Lower leg skin (tissue), 3 donors: ENCODE measurements around the gene TPST2.

ENCODE experiments used
- CTCF ChIP-seq, 3 donors: fragments of 450-650 bp; IDR thresholded peaks; one replicate each; pipeline ENCODE4 v1.5.1; 2016; ENCODE audit warnings: antibody characterized with exemption in 3 of 3, mild to moderate bottlenecking in 3 of 3, moderate library complexity in 2 of 3
- POLR2A ChIP-seq, 2 donors: fragments of 450-650 bp; IDR thresholded peaks; one replicate each; pipeline ENCODE4 v1.6.1; 2016 to 2017; ENCODE audit warnings: antibody characterized with exemption in 2 of 2, mild to moderate bottlenecking in 1 of 2, moderate library complexity in 1 of 2

- TF ChIP-seq POLR2A (IDR thresholded peaks at IDR 0.05) (no peak), CTCF (IDR thresholded peaks at IDR 0.05) (no peak)
Observed at GRCh38 chr22:26608129-26608528, 18.2 kb upstream of the TPST2 start.
